Ishikawa (cell line): ENCODE results near the gene AGAP1.

Experiments
- EGR1 ChIP-seq: IDR thresholded peaks from 2 replicates; pipeline ENCODE4 v1.6.1; 2012
- EP300 ChIP-seq: IDR thresholded peaks from 2 replicates; pipeline ENCODE4 v1.6.1; 2012; ENCODE audit warnings: borderline replicate concordance
- FOXM1 ChIP-seq: IDR thresholded peaks from 2 replicates; pipeline ENCODE4 v1.6.1; 2012; ENCODE audit warnings: low read depth, borderline replicate concordance
- NFIC ChIP-seq: IDR thresholded peaks from 2 replicates; pipeline ENCODE4 v1.6.1; 2012
- TAF1 ChIP-seq: IDR thresholded peaks from 2 replicates; pipeline ENCODE4 v1.6.1; 2012; ENCODE audit warnings: low read depth, mild to moderate bottlenecking
- TCF12 ChIP-seq: IDR thresholded peaks from 2 replicates; pipeline ENCODE4 v1.6.1; 2012; ENCODE audit warnings: low read depth
- ZBTB7A ChIP-seq: IDR thresholded peaks from 2 replicates; pipeline ENCODE4 v1.6.1; 2012; ENCODE audit warnings: low read depth
- TF ChIP-seq, protein P1 (sequence below): IDR thresholded peaks from 2 replicates; pipeline ENCODE4 v1.6.1; 2012
- TF ChIP-seq, protein P2 (sequence below): IDR thresholded peaks from 2 replicates; pipeline ENCODE4 v1.6.1; 2012; ENCODE audit warnings: low read depth, mild to moderate bottlenecking

DNA sequence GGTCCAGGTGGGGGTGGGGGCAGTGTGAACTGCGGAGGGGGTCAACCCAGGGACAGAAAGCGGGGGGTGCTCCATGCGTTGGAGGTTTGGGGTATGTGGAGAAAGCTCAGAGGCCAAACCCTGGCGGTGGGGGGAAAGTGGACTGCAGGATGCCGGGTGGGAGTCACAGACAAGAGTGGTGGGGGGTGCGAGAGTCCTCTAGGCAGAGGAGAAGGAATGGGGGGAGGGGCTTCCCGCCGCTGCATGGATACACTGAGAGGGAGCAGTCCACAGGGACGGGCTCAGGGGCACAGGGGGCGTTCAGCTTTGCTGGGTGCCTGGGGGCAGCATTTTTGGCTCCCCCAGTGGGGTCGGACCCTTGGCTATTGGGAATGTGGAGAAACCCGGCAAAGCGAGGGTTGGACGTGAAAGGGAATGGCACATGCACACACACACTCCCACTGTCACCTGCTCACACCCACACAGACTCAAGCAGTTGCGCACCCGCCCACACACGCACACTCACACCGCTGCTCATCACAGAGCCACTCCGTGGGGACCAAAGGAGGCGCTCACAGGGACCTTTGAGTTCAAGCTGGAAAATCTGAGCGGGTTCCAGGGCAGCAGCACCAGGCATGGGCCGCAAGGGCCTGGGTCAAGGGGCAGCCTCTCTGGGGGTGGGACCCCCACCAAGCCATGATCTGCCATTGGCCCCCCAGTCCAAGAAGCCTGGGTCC is 666.7 kb downstream of the AGAP1 start:
- TF ChIP-seq ZBTB7A (no peak), NFIC (no peak), EGR1 (no peak), TAF1 (no peak), FOXM1 (no peak), TCF12 (no peak), EP300 (no peak)
- TF ChIP-seq, protein P1, sequence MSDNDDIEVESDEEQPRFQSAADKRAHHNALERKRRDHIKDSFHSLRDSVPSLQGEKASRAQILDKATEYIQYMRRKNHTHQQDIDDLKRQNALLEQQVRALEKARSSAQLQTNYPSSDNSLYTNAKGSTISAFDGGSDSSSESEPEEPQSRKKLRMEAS, result no peak
- TF ChIP-seq, protein P2, sequence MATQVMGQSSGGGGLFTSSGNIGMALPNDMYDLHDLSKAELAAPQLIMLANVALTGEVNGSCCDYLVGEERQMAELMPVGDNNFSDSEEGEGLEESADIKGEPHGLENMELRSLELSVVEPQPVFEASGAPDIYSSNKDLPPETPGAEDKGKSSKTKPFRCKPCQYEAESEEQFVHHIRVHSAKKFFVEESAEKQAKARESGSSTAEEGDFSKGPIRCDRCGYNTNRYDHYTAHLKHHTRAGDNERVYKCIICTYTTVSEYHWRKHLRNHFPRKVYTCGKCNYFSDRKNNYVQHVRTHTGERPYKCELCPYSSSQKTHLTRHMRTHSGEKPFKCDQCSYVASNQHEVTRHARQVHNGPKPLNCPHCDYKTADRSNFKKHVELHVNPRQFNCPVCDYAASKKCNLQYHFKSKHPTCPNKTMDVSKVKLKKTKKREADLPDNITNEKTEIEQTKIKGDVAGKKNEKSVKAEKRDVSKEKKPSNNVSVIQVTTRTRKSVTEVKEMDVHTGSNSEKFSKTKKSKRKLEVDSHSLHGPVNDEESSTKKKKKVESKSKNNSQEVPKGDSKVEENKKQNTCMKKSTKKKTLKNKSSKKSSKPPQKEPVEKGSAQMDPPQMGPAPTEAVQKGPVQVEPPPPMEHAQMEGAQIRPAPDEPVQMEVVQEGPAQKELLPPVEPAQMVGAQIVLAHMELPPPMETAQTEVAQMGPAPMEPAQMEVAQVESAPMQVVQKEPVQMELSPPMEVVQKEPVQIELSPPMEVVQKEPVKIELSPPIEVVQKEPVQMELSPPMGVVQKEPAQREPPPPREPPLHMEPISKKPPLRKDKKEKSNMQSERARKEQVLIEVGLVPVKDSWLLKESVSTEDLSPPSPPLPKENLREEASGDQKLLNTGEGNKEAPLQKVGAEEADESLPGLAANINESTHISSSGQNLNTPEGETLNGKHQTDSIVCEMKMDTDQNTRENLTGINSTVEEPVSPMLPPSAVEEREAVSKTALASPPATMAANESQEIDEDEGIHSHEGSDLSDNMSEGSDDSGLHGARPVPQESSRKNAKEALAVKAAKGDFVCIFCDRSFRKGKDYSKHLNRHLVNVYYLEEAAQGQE, result no peak
